Karpas-422 (cell line): Measurements from ENCODE around the gene ODAD3. TPM values are rescaled to one million over a fixed set of nuclear protein-coding genes. Genes with fewer than 3 reads are reported as not detected.

Experiments used
- DNase-seq: peaks from one replicate; pipeline ENCODE4 v3.0.0-alpha.2; 2015
- H2AFZ ChIP-seq: fragments of 200-600 bp; sonication (generic); 2 replicates; pipeline ENCODE4 v1.6.1; 2014; ENCODE audit warnings: antibody characterized with exemption, low read length, mixed read lengths
- H3K27ac ChIP-seq: fragments of 200-600 bp; sonication (generic); 2 replicates; pipeline ENCODE4 v1.5.1; 2014; ENCODE audit warnings: mild to moderate bottlenecking, low read length, moderate library complexity
- H3K27me3 ChIP-seq: fragments of 200-600 bp; sonication (generic); 2 replicates; pipeline ENCODE4 v1.6.1; 2014; ENCODE audit warnings: low read length, mixed read lengths
- H3K36me3 ChIP-seq: fragments of 200-600 bp; sonication (generic); 2 replicates; pipeline ENCODE4 v1.6.1; 2014; ENCODE audit warnings: low read length, mixed read lengths; ENCODE audit not compliant: insufficient read depth
- H3K4me1 ChIP-seq: fragments of 200-600 bp; sonication (generic); 2 replicates; pipeline ENCODE4 v1.6.1; 2014; ENCODE audit warnings: mild to moderate bottlenecking, low read length, mixed read lengths
- H3K4me2 ChIP-seq: fragments of 200-600 bp; sonication (generic); 2 replicates; pipeline ENCODE4 v1.6.1; 2014; ENCODE audit warnings: low read length, low read depth, mild to moderate bottlenecking; ENCODE audit not compliant: poor library complexity, severe bottlenecking
- H3K4me3 ChIP-seq: fragments of 200-600 bp; sonication (generic); 2 replicates; pipeline ENCODE4 v1.5.1; 2014; ENCODE audit warnings: mild to moderate bottlenecking, antibody characterized with exemption, low read length, mixed read lengths
- H3K79me2 ChIP-seq: fragments of 200-600 bp; sonication (generic); 2 replicates; pipeline ENCODE4 v1.6.1; 2014; ENCODE audit warnings: mild to moderate bottlenecking, low read length, mixed read lengths
- H3K9ac ChIP-seq: fragments of 200-600 bp; sonication (generic); 2 replicates; pipeline ENCODE4 v1.6.0; 2014; ENCODE audit warnings: low read length
- H3K9me2 ChIP-seq: fragments of 200-600 bp; sonication (generic), shearing (Covaris generic); replicated peaks from 2 replicates; pipeline ENCODE4 v1.6.0; 2014; ENCODE audit warnings: mild to moderate bottlenecking, low read length, moderate library complexity; ENCODE audit not compliant: insufficient read depth
- H3K9me3 ChIP-seq: fragments of 300-700, 200-600 bp; sonication (generic); 2 replicates; pipeline ENCODE4 v1.6.1; 2014; ENCODE audit warnings: low read length, mixed read lengths
- H4K20me1 ChIP-seq: fragments of 200-600 bp; sonication (generic); 2 replicates; pipeline ENCODE4 v1.6.1; 2014; ENCODE audit warnings: mild to moderate bottlenecking, antibody characterized with exemption, low read length, low read depth; ENCODE audit not compliant: insufficient read depth
- small RNA-seq: library from RNA; depleted of rRNA; stranded (forward); fragments of <200 nt; gene quantifications from one replicate; pipeline ENCODE3, GENCODE V24; 2014
- total RNA-seq: library from RNA; depleted of rRNA; stranded (reverse); fragments of >200 nt; shearing (Covaris generic); gene quantifications from 2 replicates; pipeline ENCODE4 v1.2.3, GENCODE V29; 2014; ENCODE audit warnings: low replicate concordance; rRNA removed

Gene ODAD3
- total RNA-seq, 1 experiment from 2014 or later: not detected

GRCh38 chr19:11374433-11375142, 60.3 kb downstream of the ODAD3 start, which contains the start of gene SWSAP1:
Gene SWSAP1 (plus strand): TSS chr19:11374666. CDS start chr19:11374681, 15 bp downstream.
- peak within 1 kb of the TSS; percentile 91 for H3K4me2 ChIP-seq
- H3K36me3 ChIP-seq: 0 out of 2 replicates have a peak, but pooled peaks cover 4% of the 10 kb centered on the region
- peak; percentile 99 for DNase-seq
- H3K27me3 ChIP-seq: no peaks in the 10 kb centered on the region
- H3K9me3 ChIP-seq: no peaks in the 10 kb centered on the region
- H2AFZ ChIP-seq: peak within 1 kb of the TSS; percentile 49; the same call in 1 of the 2 replicates
- no peaks in the 10 kb centered on the region for H3K9me2 ChIP-seq
- H3K27ac ChIP-seq: peak within 1 kb of the TSS; percentile 82
- peaks cover 35% of the 10 kb centered on the region for H3K79me2 ChIP-seq
- no peaks in the 10 kb centered on the region for H4K20me1 ChIP-seq
- H3K4me1 ChIP-seq: peaks cover 46% of the 10 kb centered on the region
- peak within 1 kb of the TSS; percentile 91 for H3K9ac ChIP-seq
- H3K4me3 ChIP-seq: peak within 1 kb of the TSS; percentile 86

- Histone ChIP-seq H3K9me2 (no peaks in the 10 kb centered on the region), H2AFZ (peak overlapping the region; percentile 49; the same call in 1 of the 2 replicates), H3K4me2 (peak overlapping the region; percentile 91), H3K4me3 (peak overlapping the region; percentile 86), H3K36me3 (0 out of 2 replicates have a peak, but pooled peaks cover 4% of the 10 kb centered on the region), H3K79me2 (peaks cover 30% of the 10 kb centered on the region), H3K27ac (no peak overlapping the region), H3K4me1 (peaks cover 40% of the 10 kb centered on the region), H4K20me1 (no peaks in the 10 kb centered on the region), H3K9ac (peak overlapping the region; percentile 80), H3K27me3 (no peaks in the 10 kb centered on the region), H3K9me3 (no peaks in the 10 kb centered on the region)
- DNase-seq: peak; percentile 49
These were observed 61.0 kb downstream of the ODAD3 start for GRCh38 chr19:11373885-11374432.

GRCh38 chr19:11373166-11373884, 61.6 kb downstream of the ODAD3 start:
- H2AFZ ChIP-seq: peak overlapping the region; percentile 49; the same call in 1 of the 2 replicates
- H3K27ac ChIP-seq: no peak overlapping the region
- 0 out of 2 replicates have a peak, but pooled peaks cover 4% of the 10 kb centered on the region for H3K36me3 ChIP-seq
- H3K4me3 ChIP-seq: peak overlapping the region; percentile 86; the same call in 1 of the 2 replicates
- peak overlapping the region; percentile 91 for H3K4me2 ChIP-seq
- H3K79me2 ChIP-seq: peaks cover 25% of the 10 kb centered on the region
- DNase-seq: peak; percentile 51
- no peaks in the 10 kb centered on the region for H3K9me2 ChIP-seq
- no peaks in the 10 kb centered on the region for H4K20me1 ChIP-seq
- peaks cover 35% of the 10 kb centered on the region for H3K4me1 ChIP-seq
- no peaks in the 10 kb centered on the region for H3K27me3 ChIP-seq
- no peaks in the 10 kb centered on the region for H3K9me3 ChIP-seq
- peak overlapping the region; percentile 80 for H3K9ac ChIP-seq

GRCh38 chr19:11370744-11371143, 64.2 kb downstream of the ODAD3 start:
- H3K36me3 ChIP-seq: no peaks in the 10 kb centered on the region

More at GRCh38 chr19:11370744-11371143, 64.2 kb downstream of the ODAD3 start:
- no peak overlapping the region for H2AFZ ChIP-seq
- H3K27me3 ChIP-seq: no peaks in the 10 kb centered on the region
- H4K20me1 ChIP-seq: no peaks in the 10 kb centered on the region
- peaks cover 11% of the 10 kb centered on the region for H3K4me1 ChIP-seq
- peaks cover 6% of the 10 kb centered on the region for H3K79me2 ChIP-seq
- no peak for DNase-seq
- H3K9me2 ChIP-seq: no peaks in the 10 kb centered on the region
- no peak overlapping the region for H3K27ac ChIP-seq
- H3K9ac ChIP-seq: no peak overlapping the region
- no peaks in the 10 kb centered on the region for H3K9me3 ChIP-seq
- H3K4me3 ChIP-seq: no peak overlapping the region
- H3K4me2 ChIP-seq: no peak overlapping the region

Small RNAs within 50 kb of the gene (small RNA-seq; reads per million reads assigned to genes)
- gene RF00019: not detected

Other genes with a start within 250 kb of the ODAD3 start
- 0.19 and 1.9 TPM in 2 replicates for gene KANK2, start 237.6 kb downstream of the ODAD3 start, total RNA-seq
- gene ANGPTL8, start 195.5 kb downstream of the ODAD3 start, total RNA-seq: not detected in 2 replicates
- 6.5 and 10.3 TPM in 2 replicates for gene DOCK6, start 172.6 kb downstream of the ODAD3 start, total RNA-seq
- not detected in 2 replicates for gene TSPAN16, start 139.0 kb downstream of the ODAD3 start, total RNA-seq
- gene RAB3D, start 95.5 kb downstream of the ODAD3 start, total RNA-seq: 8.6 and 9.0 TPM in 2 replicates
- 103 and 156 TPM in 2 replicates for gene TMEM205, start 88.9 kb downstream of the ODAD3 start, total RNA-seq
- 2.9 and 14.8 TPM in 2 replicates for gene CCDC159, start 88.6 kb downstream of the ODAD3 start, total RNA-seq
- gene PLPPR2, start 79.7 kb downstream of the ODAD3 start, total RNA-seq: 0.43 and 0.67 TPM in 2 replicates
- 7.4 and 12.6 TPM in 2 replicates for gene SWSAP1, start 60.5 kb downstream of the ODAD3 start, total RNA-seq
- gene EPOR, start 50.8 kb downstream of the ODAD3 start, total RNA-seq: 8.5 and 16.7 TPM in 2 replicates
- 2.5 TPM in 1 of 2 replicates, not detected in the other for gene RGL3, start 15.8 kb downstream of the ODAD3 start, total RNA-seq
- gene PRKCSH, start 514 bp upstream of the ODAD3 start, total RNA-seq: 77.3 and 90.4 TPM in 2 replicates
- gene ELAVL3, start 45.9 kb upstream of the ODAD3 start, total RNA-seq: not detected in 2 replicates
- 6.1 and 11.3 TPM in 2 replicates for gene ZNF653, start 70.7 kb upstream of the ODAD3 start, total RNA-seq
- gene ECSIT, start 94.0 kb upstream of the ODAD3 start, total RNA-seq: 59.8 and 86.0 TPM in 2 replicates
- not detected in 2 replicates for gene CNN1, start 103.7 kb upstream of the ODAD3 start, total RNA-seq
- 52.5 and 84.1 TPM in 2 replicates for gene ELOF1, start 124.1 kb upstream of the ODAD3 start, total RNA-seq
- 24.0 and 55.1 TPM in 2 replicates for gene ACP5, start 142.5 kb upstream of the ODAD3 start, total RNA-seq
- 19.9 and 27.7 TPM in 2 replicates for gene ZNF627, start 162.4 kb upstream of the ODAD3 start, total RNA-seq